ENCODE results near the gene CAT. TPM values are rescaled to one million over a fixed set of nuclear protein-coding genes. Genes with fewer than 3 reads are reported as not detected.

Gene CAT
- total RNA-seq, 1 donor = 62.6 TPM

GRCh38 chr11:34447044-34447443, 8.3 kb downstream of the CAT start:
- Histone ChIP-seq H4K20me1 (ENCODE audit: insufficient read depth, low read length) (peaks cover 43% of the 10 kb centered on the region), H3K36me3 (ENCODE audit: insufficient read depth, low read length) (peaks cover 17% of the 10 kb centered on the region), H3K4me2 (ENCODE audit: insufficient read depth, low read length) (no peak overlapping the region), H3K79me2 (ENCODE audit: insufficient read depth, low read length) (peaks cover 50% of the 10 kb centered on the region), H3K27ac (ENCODE audit: low read depth, low read length) (no peak overlapping the region), H2AFZ (ENCODE audit: low read length) (no peak overlapping the region), H3K27me3 (ENCODE audit: insufficient read depth, low read length) (no peaks in the 10 kb centered on the region), H3K4me1 (ENCODE audit: insufficient read depth, low read length) (peaks cover 3% of the 10 kb centered on the region), H3K9me3 (ENCODE audit: low read depth, low read length) (no peaks in the 10 kb centered on the region), H3K4me3 (ENCODE audit: insufficient read depth, low read length) (no peak overlapping the region)
- no peak for DNase-seq (ENCODE audit: insufficient read length, low spot score, missing footprints)
- TF ChIP-seq, protein P1, sequence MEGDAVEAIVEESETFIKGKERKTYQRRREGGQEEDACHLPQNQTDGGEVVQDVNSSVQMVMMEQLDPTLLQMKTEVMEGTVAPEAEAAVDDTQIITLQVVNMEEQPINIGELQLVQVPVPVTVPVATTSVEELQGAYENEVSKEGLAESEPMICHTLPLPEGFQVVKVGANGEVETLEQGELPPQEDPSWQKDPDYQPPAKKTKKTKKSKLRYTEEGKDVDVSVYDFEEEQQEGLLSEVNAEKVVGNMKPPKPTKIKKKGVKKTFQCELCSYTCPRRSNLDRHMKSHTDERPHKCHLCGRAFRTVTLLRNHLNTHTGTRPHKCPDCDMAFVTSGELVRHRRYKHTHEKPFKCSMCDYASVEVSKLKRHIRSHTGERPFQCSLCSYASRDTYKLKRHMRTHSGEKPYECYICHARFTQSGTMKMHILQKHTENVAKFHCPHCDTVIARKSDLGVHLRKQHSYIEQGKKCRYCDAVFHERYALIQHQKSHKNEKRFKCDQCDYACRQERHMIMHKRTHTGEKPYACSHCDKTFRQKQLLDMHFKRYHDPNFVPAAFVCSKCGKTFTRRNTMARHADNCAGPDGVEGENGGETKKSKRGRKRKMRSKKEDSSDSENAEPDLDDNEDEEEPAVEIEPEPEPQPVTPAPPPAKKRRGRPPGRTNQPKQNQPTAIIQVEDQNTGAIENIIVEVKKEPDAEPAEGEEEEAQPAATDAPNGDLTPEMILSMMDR (IDR thresholded peaks at IDR 0.05; ENCODE audit: extremely low read depth, low read depth, low read length) = no peak

GRCh38 chr11:34448223-34448994, 9.7 kb downstream of the CAT start:
- H4K20me1 ChIP-seq (ENCODE audit: insufficient read depth, low read length) = peaks cover 36% of the 10 kb centered on the region
- H3K9me3 ChIP-seq (ENCODE audit: low read depth, low read length) = no peaks in the 10 kb centered on the region
- H3K79me2 ChIP-seq (ENCODE audit: insufficient read depth, low read length) = peaks cover 38% of the 10 kb centered on the region
- peaks cover 3% of the 10 kb centered on the region for H3K4me1 ChIP-seq (ENCODE audit: insufficient read depth, low read length)
- H3K27ac ChIP-seq (ENCODE audit: low read depth, low read length) = no peak overlapping the region
- no peak overlapping the region for H2AFZ ChIP-seq (ENCODE audit: low read length)
- no peak overlapping the region for H3K4me3 ChIP-seq (ENCODE audit: insufficient read depth, low read length)
- TF ChIP-seq, protein P1 (IDR thresholded peaks at IDR 0.05; ENCODE audit: extremely low read depth, low read depth, low read length) = no peak
- DNase-seq (ENCODE audit: insufficient read length, low spot score, missing footprints) = no peak
- H3K27me3 ChIP-seq (ENCODE audit: insufficient read depth, low read length) = no peaks in the 10 kb centered on the region
- H3K36me3 ChIP-seq (ENCODE audit: insufficient read depth, low read length) = peaks cover 30% of the 10 kb centered on the region
- no peak overlapping the region for H3K4me2 ChIP-seq (ENCODE audit: insufficient read depth, low read length)

DNA sequence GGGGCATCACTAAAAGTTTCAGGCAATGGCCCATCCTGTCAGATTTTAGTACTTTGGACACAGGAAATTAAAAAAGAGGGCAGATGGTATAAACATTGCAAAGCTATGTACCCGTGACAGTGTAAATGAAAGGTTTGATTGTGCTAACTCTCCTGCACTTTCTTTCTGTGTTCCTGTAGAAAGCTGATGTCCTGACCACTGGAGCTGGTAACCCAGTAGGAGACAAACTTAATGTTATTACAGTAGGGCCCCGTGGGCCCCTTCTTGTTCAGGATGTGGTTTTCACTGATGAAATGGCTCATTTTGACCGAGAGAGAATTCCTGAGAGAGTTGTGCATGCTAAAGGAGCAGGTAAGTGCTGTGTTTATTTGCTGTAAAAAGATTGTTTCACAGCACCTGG, 10.3 kb downstream of the CAT start:
- no peak overlapping the region for H3K4me3 ChIP-seq (ENCODE audit: insufficient read depth, low read length)
- no peak for DNase-seq (ENCODE audit: insufficient read length, low spot score, missing footprints)
- H2AFZ ChIP-seq (ENCODE audit: low read length) = no peak overlapping the region
- TF ChIP-seq, protein P1 (IDR thresholded peaks at IDR 0.05; ENCODE audit: extremely low read depth, low read depth, low read length) = no peak
- peaks cover 36% of the 10 kb centered on the region for H3K36me3 ChIP-seq (ENCODE audit: insufficient read depth, low read length)
- H3K79me2 ChIP-seq (ENCODE audit: insufficient read depth, low read length) = peaks cover 32% of the 10 kb centered on the region
- no peak overlapping the region for H3K4me2 ChIP-seq (ENCODE audit: insufficient read depth, low read length)
- no peak overlapping the region for H3K27ac ChIP-seq (ENCODE audit: low read depth, low read length)
- peaks cover 35% of the 10 kb centered on the region for H4K20me1 ChIP-seq (ENCODE audit: insufficient read depth, low read length)
- no peaks in the 10 kb centered on the region for H3K27me3 ChIP-seq (ENCODE audit: insufficient read depth, low read length)
- no peaks in the 10 kb centered on the region for H3K9me3 ChIP-seq (ENCODE audit: low read depth, low read length)
- H3K4me1 ChIP-seq (ENCODE audit: insufficient read depth, low read length) = peaks cover 3% of the 10 kb centered on the region

GRCh38 chr11:34451053-34451452, 12.3 kb downstream of the CAT start:
- no peak overlapping the region for H3K27ac ChIP-seq (ENCODE audit: low read depth, low read length)
- no peak overlapping the region for H3K4me3 ChIP-seq (ENCODE audit: insufficient read depth, low read length)
- TF ChIP-seq, protein P1 (IDR thresholded peaks at IDR 0.05; ENCODE audit: extremely low read depth, low read depth, low read length) = no peak
- H3K79me2 ChIP-seq (ENCODE audit: insufficient read depth, low read length) = peaks cover 17% of the 10 kb centered on the region
- no peak overlapping the region for H3K4me2 ChIP-seq (ENCODE audit: insufficient read depth, low read length)
- H3K36me3 ChIP-seq (ENCODE audit: insufficient read depth, low read length) = peaks cover 45% of the 10 kb centered on the region
- H3K9me3 ChIP-seq (ENCODE audit: low read depth, low read length) = no peaks in the 10 kb centered on the region
- H2AFZ ChIP-seq (ENCODE audit: low read length) = no peak overlapping the region
- peaks cover 3% of the 10 kb centered on the region for H3K4me1 ChIP-seq (ENCODE audit: insufficient read depth, low read length)
- DNase-seq (ENCODE audit: insufficient read length, low spot score, missing footprints) = no peak
- H3K27me3 ChIP-seq (ENCODE audit: insufficient read depth, low read length) = no peaks in the 10 kb centered on the region
- peaks cover 20% of the 10 kb centered on the region for H4K20me1 ChIP-seq (ENCODE audit: insufficient read depth, low read length)

Data from osteoblast (primary cell).